GM21515 (cell line): ENCODE measurements around the gene CTIF.

Experiments used
- ATAC-seq: cut with Tn5 transposase; IDR thresholded peaks from one replicate; pipeline ENCODE4 v1.9.1; 2021; ENCODE audit not compliant: unreplicated experiment

Gene CTIF

GRCh38 chr18:48765053-48765452, 226.2 kb downstream of the CTIF start:
- ATAC-seq = no peak

DNA sequence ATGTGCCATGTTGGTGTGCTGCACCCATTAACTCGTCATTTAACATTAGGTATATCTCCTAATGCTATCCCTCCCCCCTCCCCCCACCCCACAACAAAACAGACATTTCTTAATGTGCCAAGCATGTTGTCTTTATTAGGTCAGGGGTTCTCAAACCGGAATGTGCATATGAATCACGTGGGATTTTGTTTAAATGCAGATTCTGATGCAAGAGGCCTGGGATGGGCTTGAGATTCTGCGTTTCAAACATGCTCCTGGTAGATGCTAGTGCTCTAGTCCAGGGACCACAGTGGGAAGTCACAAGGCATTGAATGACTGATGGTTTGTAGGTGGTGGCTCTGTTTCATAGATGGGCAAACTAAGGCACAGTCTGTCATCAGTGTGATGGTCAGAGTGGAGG, 227.2 kb downstream of the CTIF start:
- ATAC-seq = no peak

GRCh38 chr18:48766487-48766886, 227.7 kb downstream of the CTIF start:
- no peak for ATAC-seq

GRCh38 chr18:48767090-48767690, 228.4 kb downstream of the CTIF start:
- no peak for ATAC-seq

DNA sequence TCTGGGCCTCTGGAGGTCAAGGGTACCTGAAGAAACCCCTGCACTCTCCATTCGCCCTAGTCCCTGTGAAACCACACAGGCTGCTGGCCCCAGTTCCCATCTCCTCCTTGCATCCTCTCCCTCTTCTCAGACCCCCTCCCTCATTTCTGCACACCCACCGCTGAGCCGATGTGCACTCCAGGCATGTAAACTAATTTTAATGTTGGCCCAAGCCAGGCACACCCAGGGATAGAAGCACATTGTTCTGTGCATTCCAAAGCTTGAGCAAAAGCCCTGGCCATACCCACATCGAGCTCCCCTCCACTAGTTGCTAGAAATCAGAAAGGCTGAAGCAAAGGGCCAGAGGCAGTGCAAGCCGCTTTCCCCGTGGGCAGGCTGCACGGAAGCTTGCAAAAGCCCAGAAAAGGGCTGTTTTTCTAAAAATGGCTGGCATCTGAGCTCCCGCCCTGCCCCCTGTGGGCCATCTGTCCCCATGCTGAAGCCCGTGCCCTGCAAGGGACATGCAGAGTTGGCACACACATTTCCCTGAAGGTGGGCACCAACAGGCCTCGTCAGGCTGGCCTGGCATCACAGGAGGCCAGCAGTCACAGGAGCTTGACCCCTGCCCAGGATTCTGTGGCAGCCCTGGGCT, 230.3 kb downstream of the CTIF start:
- no peak for ATAC-seq

- ATAC-seq = no peak
Observed at GRCh38 chr18:48770243-48770642, 231.4 kb downstream of the CTIF start.

DNA sequence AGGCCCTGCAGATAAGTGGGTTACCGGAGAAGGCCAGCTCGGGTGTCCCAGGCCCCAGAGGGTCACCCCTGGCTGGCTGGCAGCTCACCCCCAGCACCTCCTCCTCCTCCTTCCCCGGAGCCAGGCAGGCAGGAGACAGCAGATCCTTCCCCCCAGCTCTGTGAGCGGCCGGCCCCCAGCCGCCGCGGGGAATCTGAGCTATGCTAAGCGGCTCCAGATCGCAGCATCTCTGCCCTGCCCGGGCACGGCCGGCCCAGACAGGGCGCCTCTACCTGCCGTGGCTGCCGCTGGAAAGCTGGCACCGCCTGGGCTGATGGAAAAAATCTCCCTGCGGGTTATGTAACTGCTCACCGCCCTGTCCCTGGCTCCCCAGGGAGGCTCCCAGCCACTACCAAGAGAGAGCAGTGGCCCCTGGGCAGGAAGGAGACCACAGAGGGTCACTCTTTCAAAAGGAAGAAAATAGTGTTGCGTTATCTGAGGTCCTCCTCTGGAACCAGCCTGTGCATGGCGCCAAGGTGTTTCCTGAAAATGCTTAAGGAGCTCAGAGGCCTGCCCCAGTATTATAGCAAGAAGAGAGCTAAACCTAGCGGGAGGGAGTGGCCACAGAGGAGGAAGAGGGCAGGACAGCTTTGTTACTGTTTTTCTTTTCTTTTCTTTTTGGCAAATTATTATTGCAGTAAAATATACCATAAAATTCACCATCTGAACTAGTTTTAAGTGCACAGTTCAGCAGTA, 233.0 kb downstream of the CTIF start:
- no peak for ATAC-seq

DNA sequence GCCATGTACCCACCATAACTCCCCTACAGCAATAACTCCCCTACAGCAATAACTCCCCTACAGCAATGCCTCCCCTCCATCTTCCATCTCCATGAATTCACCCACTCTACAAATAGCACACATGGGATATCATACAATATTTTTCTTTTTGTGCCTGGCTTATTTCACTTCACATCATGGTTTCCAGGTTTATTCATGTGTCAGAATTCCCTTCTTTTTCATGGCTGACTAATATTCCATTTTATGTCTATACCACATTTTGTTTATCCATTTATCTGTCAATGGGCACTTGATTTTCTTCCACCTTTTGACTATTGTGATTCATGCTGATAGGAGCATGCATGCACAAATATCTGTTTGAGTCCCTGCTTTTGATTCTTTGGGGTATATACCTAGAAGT, 233.6 kb downstream of the CTIF start:
- ATAC-seq = no peak

GRCh38 chr18:48773821-48774220, 235.0 kb downstream of the CTIF start:
- ATAC-seq = no peak

GRCh38 chr18:48774941-48775340, 236.1 kb downstream of the CTIF start:
- ATAC-seq = no peak

DNA sequence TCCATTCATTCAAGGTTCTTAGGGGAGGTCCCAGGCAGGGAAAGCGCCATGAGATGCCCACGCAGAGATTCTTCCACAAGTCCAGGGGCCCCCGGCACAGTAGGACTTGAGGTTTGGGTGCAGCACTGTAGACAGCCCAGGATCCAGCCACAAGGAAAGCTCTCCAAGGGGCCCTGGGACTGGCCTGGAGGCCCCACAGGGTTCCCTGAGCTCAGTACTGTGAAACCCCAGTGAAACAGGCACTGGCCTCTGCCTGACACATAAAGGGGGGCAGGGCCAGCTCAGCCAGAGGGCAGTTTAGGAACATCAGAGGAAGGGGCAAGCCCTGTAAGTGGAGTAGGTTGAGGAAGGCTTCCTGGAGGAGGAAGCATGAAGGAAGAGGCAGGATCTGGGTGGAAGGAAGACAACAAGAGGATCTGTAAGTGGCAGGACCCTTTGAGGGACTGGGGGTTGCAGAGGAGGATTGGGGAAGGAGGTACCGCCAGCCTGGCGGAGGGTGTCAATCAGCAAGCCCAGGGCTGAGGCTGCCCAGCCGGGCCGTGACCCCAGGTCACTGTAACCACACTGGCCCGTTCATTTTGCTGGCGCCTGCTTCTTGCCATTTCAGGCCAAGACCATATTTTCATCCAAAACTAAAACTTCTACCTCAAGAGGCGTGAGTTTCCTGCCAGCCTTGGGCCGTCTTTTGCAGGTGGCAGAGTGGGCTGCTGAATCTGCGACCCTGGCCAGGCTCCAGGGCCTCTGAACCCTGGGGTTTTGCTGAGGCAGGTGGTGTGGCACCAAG, 236.7 kb downstream of the CTIF start:
- ATAC-seq = no peak

GRCh38 chr18:48776156-48776555, 237.3 kb downstream of the CTIF start:
- no peak for ATAC-seq

DNA sequence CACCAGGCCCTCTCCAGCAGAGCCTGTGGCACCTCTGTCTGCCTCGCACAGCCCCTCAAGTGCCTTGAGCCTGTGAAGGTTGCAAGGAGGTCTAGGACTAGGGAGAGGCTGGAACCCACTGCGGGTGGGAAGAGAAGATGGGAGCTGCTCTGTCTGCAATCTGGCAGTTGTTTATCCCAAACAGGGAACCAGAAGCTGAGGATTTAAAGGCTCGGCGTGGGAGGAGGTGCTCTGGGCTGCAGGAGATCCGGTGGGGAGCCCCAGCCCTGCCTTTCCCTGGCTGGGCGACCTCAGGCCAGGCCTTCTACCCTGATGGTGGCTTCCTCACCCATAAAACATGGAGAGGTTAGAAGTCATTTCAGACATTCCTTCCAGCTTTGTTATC, 237.8 kb downstream of the CTIF start:
- ATAC-seq = no peak

DNA sequence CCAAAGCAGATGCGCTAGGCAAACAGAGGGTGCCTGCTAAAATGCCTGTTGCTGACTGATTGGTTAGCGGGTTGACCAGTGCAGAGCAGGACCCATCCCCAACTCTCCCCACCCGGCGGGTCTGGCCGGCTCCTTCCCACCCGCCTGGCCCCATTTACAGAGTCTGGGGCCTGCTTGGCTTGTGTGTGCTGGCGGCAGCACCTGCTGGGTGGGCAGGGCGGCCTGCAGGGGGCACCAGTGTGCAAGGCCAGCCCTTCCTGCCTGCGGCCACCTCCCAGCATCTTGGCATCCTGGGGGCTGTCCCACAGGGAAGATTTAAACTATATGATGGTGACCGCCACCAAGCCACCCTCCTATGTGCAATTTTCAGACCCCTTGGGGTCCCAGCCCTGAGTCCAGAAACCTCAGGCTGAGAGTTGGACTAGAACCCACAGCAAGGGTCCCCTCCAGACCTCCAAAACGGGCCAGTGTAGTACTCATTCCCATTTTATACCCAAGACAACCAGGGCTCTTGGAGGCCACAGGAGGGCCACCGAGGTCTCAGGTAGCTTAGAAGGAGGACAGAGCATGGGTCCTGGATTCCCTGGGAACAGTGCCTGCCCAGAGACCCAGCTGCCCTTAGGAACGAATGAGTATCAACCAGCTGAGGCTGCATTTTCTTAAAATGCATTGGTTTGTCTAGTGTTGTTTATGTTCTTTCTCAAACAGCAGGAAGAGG, 238.4 kb downstream of the CTIF start:
- peak; percentile 60 for ATAC-seq

GRCh38 chr18:48777744-48778116, 238.9 kb downstream of the CTIF start:
- no peak for ATAC-seq

- ATAC-seq = no peak
Observed at GRCh38 chr18:48778344-48779011, 239.6 kb downstream of the CTIF start.

DNA sequence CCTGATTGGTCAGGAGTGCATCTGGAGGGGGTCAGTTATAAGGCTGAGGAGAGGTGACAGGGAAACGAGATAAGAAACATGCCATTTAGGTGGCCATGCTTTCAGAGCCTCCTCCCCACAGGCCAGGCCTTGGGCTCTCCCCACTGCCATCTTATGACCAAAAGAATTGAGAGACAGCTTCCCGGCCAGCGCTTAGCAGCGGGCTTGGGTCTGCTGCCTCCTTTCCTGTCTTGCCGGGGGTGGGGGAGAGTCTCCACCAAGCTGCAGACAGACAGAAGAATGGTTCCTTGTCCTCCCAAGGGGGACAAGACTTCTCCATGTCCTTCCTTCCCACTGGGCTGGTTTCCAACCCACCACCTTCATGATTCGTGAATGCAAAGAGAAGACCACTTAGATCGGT, 240.6 kb downstream of the CTIF start:
- ATAC-seq = no peak

DNA sequence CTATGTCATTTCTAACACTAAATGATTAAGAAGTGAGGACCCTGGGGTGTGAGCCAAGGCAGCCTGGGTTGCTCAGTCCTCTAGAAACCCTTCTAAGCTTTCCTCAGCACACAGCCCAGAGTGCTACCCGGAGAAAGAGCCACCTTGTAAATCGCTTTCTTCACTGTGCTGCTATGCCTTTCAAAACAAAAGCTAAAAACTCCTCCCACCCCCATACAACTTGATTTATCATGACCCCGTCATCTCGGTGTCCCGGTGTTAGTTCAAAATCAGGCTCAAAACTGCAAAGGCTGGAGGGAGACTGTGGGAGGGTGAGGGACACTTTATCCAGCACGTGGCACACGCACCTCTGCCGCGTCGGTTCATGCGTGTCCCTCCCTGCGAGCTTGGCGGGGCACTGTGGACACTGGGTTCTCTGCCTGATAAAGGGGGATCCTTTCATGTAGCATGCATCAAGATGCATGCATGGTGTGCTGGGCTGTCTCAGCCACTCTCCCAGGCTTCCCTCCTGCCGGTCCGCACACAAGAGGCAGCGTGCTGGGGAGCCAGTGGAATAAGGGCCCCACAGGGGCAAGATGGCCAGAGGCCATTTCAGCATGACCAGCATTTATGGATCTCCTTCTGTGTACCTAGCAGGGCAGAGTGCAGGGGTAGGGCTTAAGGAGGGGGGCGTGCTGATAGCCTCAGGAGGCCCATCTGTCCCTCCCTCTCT, 241.5 kb downstream of the CTIF start:
- no peak for ATAC-seq

GRCh38 chr18:48780913-48781162, 242.0 kb downstream of the CTIF start:
- no peak for ATAC-seq
